Thyroid gland (tissue), 4 donors: Measurements from ENCODE around the gene CPS1.

ENCODE experiments used
- CTCF ChIP-seq, 6 experiments: fragments of 200-600 bp in 3 of 6; fragments of 450-650 bp in 3 of 6; sonication (generic) in 3 of 6; IDR thresholded peaks; one replicate each; pipeline ENCODE4 v1.5.1; 2016 to 2019; ENCODE audit warnings: antibody characterized with exemption in 6 of 6, mild to moderate bottlenecking in 2 of 6, inconsistent platforms in 1 of 6, moderate library complexity in 1 of 6
- POLR2A ChIP-seq, 2 donors: fragments of 450-650 bp; IDR thresholded peaks; one replicate each; pipeline ENCODE4 v1.6.1; 2017; ENCODE audit warnings: antibody characterized with exemption in 2 of 2, mild to moderate bottlenecking in 2 of 2, moderate library complexity in 1 of 2

GRCh38 chr2:210558708-210559107 is 2.3 kb downstream of the CPS1 start:
- no peak for TF ChIP-seq CTCF (IDR thresholded peaks at IDR 0.05)
- TF ChIP-seq POLR2A (IDR thresholded peaks at IDR 0.05), result no peak
